Fibroblast of skin of abdomen (primary cell): Measurements from ENCODE around the gene DSG1.
"Not testable (repeated sequence)": the region's sequence is repeated elsewhere in the genome, so short reads cannot be mapped to it uniquely, and the experiment has no call there.

Source experiments
- DNase-seq: peaks from one replicate; pipeline ENCODE4 v3.0.0-alpha.2; 2013

The DSG1 gene

DNA sequence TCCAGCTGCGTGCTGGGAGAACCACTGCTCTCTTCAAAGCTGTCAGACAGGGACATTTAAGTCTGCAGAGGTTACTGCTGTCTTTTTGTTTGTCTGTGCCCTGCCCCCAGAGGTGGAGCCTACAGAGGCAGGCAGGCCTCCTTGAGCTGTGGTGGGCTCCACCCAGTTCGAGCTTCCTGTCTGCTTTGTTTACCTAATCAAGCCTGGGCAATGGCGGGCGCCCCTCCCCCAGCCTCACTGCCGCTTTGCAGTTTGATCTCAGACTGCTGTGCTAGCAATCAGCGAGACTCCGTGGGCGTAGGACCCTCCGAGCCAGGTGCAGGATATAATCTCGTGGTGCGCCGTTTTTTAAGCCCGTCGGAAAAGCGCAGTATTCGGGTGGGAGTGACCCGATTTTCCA, 35.4 kb downstream of the DSG1 start:
- not testable (repeated sequence) for DNase-seq

- DNase-seq, result no peak
Measured at GRCh38 chr18:31354990-31355389, 37.0 kb downstream of the DSG1 start.

GRCh38 chr18:31356025-31356424, 38.1 kb downstream of the DSG1 start:
- no peak for DNase-seq

- DNase-seq, result no peak
Measured at GRCh38 chr18:31364190-31364589, 46.2 kb downstream of the DSG1 start.

GRCh38 chr18:31369478-31369877, 51.5 kb downstream of the DSG1 start:
- DNase-seq, result no peak

GRCh38 chr18:31371989-31372388, 54.0 kb downstream of the DSG1 start:
- no peak for DNase-seq

GRCh38 chr18:31373641-31374040, 55.7 kb downstream of the DSG1 start:
- no peak for DNase-seq

DNA sequence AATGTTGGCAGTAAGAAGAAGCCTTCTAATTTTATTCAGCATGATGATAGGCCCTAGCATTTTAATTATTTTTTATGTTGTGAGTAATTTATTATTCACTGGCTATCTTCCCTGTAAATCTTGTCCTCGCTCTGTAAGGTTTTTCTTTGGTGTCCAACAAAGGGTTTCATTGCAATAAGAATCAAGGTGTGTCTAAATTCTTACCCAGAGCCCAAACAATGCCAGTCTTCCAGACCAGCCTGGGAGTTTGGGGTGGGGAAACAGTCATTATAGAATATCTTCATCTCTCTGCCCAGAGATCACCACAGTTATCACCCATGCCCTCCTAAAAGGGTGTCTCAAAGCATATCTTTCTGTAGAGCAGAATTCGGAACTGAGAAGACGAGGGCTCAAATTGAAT, 58.5 kb downstream of the DSG1 start, which contains the start of gene DSG4:
Gene DSG4, plus strand, starts transcription at position 301 of the 400 bp plus-strand sequence. CDS start 135 bp downstream, outside the sequence.
- no peak for DNase-seq

DNA sequence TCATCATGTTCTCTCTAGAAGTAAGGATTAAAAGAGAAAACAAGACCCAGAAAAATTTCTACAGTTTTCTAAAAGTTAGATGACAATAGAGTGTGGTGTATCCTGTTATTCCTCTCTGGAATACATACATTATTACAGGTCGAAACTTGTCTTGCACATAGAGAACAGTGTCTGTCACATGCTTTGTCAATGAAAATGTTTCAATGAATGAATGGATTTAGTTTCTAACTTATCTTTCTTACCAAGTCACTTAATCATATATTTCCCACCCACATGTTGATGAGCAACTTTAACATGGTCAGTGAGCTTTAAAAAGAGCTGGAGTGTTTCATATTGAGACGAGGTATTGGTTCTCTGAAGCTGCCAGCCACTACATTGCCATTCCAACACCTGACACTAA, 63.0 kb downstream of the DSG1 start:
- DNase-seq, result no peak

- no peak for DNase-seq
Measured at GRCh38 chr18:31382107-31382506, 64.1 kb downstream of the DSG1 start.

DNA sequence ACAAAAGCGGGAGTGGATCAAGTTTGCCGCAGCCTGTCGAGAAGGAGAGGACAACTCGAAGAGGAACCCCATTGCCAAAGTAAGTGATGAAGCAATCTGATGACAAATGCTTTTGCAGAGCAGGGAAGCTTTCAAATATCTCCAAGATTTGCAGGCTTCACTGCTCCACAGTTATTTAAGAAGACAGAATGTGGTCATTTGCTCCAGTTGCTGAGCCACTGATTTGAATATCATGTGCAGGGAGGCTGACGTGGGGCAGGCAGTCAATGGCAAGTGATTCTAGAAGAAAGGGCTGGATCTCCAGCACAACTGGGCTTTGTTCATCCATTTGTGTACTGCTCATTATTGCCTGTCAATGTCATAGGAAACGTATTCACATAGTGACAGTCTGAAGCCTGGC, 68.8 kb downstream of the DSG1 start:
- no peak for DNase-seq

DNA sequence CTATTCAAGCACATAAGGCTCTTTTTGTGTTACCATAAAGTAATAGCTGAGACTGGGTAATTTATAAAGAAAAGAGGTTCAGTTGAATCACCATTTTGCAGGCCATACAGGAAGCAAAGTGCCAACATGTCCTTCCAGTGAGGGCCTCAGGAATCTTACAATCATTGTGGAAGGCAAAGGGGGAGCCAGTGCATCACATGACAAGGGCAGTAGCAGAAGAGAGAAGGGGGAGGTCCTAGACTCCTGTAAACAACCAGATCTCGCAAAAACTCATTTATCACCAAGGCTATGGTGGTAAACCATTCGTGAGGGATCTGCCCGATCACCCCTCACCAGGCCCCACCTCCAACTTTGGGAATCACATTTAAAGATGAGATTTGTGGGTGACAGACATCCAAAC, 75.3 kb downstream of the DSG1 start:
- DNase-seq, result no peak

GRCh38 chr18:31396796-31397612, 79.0 kb downstream of the DSG1 start:
- DNase-seq, result no peak

DNA sequence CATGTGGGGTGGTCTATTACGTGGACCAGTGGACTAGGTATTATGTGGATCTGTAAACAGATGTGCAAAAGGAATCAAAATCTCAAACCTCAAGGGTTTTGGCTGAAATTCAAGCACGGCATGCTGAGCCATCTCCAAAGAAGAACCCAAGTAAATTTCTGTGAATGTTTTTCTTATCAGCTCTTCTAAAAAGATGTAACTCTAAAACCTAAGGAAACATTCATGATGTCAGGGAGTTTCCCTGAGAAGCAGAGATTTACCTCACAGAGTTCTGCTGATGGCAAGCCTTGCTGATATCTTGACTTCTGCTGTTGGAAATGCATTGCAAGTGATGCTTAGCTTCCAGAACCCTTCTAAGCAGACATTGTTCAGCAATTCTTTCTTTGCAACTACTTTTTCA, 80.2 kb downstream of the DSG1 start:
- DNase-seq, result no peak

GRCh38 chr18:31399306-31400032, 81.5 kb downstream of the DSG1 start:
- no peak for DNase-seq

DNA sequence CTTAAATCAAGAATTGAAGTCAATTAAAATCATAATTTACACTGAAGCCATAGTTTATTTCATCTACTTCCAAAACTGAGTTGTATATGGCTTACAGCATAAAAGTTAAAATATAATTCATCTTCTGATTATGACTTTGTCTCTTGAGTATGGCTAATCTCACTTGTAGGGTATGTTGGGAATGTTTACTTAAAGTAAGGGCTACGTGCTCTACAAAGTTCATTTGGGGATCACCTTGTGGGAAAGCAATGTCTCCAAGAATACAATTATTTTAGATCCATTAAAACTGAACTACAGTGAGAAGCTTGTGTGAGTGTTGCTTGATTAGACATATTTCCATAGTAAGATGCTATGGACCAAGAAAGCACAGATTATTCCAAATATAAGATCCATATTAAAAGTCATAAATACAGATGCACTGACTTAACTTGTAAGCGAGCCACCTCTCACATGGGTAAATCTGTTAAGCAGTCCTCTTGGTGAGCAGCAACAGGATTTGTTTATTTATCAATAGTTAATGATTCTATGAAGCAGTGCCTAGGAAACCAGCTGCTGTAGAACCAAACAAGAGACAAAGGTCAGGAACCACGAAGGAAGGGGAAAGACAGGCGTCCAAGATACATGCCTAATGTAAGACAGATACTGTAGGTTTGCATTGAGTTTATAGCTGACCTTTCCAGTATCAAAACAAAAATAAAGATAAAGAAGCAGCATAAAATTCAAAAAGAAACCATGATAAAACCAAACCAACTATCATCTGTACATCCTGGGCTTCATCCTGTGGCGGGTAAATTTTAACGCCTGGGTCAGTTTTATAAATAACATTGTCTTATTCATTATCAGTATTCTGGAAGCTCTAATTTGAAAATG, 83.4 kb downstream of the DSG1 start:
- DNase-seq, result no peak

DNA sequence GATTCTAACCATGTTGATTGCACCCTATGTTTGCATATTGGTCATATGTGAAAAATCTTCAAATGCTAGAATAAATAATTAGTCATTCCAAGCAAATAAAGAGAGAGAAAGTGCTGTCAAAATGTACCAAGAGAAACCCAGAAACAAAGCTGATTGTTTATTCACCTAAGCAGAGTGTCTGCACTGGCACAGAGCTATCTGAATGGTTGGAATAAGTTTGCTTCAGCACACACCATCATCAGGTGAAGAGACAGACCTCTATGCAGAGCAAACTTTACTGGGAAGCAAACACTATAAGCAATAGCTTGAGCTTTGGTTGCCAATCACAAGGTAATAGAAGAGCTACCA, 84.0 kb downstream of the DSG1 start:
- no peak for DNase-seq

DNA sequence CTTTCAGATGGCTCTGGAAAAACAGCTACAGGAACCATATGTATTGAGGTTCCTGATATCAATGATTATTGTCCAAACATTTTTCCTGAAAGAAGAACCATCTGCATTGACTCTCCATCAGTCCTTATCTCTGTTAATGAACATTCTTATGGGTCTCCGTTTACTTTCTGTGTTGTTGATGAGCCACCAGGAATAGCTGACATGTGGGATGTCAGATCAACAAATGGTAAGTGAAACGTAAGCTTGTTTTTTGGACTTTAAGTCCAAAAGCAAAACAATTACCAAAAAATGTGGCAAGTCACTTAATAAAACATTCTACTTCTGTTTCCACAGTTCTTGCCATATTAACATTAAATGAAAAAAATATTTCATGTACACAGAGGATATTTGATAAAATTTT, 85.4 kb downstream of the DSG1 start:
- DNase-seq, result no peak
